ENCODE measurements around the gene NEK2. TPM values are rescaled to one million over a fixed set of nuclear protein-coding genes. Genes with fewer than 3 reads are reported as not detected.
"Not testable (repeated sequence)": the region's sequence is repeated elsewhere in the genome, so short reads cannot be mapped to it uniquely, and the experiment has no call there.

NEK2 gene
- total RNA-seq, 1 donor from 2014 or later: 28.0 TPM

DNA sequence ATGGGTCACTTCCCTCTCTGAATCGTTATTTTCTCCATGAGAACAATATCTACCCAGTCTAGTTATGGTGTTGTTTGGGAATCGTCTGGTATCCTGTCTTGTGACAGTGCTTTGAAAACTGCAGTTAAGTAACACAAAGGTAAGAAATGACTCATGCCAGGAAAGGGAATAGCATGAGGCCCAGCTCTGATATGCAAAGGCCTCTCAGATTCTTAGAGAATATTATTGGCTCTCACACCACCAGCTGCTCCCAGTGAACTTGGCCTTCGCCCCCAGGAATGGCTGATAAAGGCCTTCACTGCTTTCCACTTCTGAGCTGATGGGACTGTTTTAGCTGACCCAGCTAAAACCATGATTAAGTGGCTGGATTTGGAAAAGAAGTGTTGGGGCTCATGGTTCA, 27.1 kb downstream of the NEK2 start:
- no peak overlapping the region for H3K4me3 ChIP-seq (ENCODE audit: low read depth, low read length)
- TF ChIP-seq, protein P1, sequence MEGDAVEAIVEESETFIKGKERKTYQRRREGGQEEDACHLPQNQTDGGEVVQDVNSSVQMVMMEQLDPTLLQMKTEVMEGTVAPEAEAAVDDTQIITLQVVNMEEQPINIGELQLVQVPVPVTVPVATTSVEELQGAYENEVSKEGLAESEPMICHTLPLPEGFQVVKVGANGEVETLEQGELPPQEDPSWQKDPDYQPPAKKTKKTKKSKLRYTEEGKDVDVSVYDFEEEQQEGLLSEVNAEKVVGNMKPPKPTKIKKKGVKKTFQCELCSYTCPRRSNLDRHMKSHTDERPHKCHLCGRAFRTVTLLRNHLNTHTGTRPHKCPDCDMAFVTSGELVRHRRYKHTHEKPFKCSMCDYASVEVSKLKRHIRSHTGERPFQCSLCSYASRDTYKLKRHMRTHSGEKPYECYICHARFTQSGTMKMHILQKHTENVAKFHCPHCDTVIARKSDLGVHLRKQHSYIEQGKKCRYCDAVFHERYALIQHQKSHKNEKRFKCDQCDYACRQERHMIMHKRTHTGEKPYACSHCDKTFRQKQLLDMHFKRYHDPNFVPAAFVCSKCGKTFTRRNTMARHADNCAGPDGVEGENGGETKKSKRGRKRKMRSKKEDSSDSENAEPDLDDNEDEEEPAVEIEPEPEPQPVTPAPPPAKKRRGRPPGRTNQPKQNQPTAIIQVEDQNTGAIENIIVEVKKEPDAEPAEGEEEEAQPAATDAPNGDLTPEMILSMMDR (conservative IDR thresholded peaks at IDR 0.05; ENCODE audit: low read depth, low read length): no peak
- no peak for DNase-seq (ENCODE audit: low read depth)

DNA sequence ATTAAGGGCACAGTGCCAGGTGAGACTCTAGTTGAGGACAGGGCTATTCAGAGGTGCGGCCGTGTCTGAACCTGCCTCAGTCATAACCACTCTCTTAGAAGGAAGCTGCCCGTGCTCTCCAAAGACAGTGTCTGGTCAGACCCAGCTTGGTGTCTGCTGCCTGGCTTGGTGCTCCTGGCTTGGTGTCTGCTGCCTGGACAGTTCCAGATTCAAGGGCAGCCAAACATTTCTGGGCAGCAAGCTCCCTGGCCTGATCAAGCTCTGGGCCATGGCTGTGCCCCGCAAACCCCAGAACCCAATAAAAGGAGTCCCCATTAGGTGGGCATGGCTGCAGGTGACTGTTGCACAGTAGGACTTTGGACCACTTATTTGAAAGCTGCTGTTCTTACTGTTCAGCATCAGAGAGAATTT, 27.7 kb downstream of the NEK2 start:
- TF ChIP-seq, protein P1 (conservative IDR thresholded peaks at IDR 0.05; ENCODE audit: low read depth, low read length): no peak
- H3K4me3 ChIP-seq (ENCODE audit: low read depth, low read length): no peak overlapping the region
- DNase-seq (ENCODE audit: low read depth): no peak

DNA sequence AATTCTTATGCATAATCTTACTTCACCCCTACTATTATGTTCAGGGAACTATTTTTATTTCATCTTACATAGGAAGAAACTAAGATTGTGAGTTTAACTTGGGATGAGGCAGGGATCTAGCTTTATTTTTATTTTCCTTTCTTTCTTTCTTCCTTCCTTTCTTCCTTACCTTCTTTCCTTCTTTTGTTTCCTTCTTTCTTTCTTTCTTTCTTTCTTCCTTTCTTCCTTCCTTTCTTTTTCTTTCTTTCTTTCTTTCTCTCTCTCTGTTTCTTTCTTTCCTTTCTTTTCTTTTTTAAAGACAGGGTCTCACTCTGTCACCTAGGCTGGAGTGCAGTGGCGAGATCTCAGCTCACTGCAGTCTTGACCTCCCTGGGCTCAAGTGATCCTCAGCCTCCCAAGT, 28.9 kb downstream of the NEK2 start:
- TF ChIP-seq, protein P1 (conservative IDR thresholded peaks at IDR 0.05; ENCODE audit: low read depth, low read length): no peak
- H3K4me3 ChIP-seq (ENCODE audit: low read depth, low read length): no peak overlapping the region
- no peak for DNase-seq (ENCODE audit: low read depth)

DNA sequence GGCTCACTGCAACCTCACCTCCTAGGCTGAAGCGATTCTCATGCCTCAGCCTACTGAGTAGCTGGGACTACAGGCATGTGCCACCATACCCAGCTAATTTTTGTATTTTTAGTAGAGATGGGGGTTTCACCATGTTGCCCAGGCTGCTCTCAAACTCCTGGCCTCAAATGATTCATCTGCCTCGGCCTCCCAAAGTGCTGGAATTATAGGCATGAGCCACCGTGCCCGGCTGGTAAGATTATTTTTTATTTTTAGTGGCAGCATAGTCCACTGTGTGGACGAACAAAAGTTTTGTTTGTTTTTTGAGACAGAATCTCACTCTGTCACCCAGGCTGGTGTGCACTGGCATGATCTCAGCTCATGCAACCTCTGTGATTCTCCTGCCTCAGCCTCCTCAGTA, 29.8 kb downstream of the NEK2 start:
- not testable (repeated sequence) for H3K4me3 ChIP-seq (ENCODE audit: low read depth, low read length); DNase-seq (ENCODE audit: low read depth)

DNA sequence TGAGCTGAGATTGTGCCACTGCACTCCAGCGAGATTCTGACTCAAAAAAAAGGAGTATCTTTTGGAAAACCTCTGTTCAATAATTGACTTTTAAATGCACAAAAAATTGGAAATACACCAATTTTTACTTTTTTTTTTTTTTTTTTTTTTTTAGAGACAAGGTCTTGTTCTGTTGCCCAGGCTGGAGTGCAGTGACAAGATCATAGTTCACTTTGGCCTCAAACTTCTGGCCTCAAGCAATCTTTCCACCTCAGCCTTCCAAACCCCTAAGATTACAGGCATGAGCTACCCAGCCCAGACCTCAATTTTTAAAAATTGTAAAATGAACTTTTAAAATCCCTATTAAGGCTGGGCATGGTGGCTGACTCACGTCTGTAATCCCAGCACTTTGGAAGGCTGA, 30.8 kb downstream of the NEK2 start:
- no peak overlapping the region for H3K4me3 ChIP-seq (ENCODE audit: low read depth, low read length)
- TF ChIP-seq, protein P1 (conservative IDR thresholded peaks at IDR 0.05; ENCODE audit: low read depth, low read length): no peak
- no peak for DNase-seq (ENCODE audit: low read depth)

DNA sequence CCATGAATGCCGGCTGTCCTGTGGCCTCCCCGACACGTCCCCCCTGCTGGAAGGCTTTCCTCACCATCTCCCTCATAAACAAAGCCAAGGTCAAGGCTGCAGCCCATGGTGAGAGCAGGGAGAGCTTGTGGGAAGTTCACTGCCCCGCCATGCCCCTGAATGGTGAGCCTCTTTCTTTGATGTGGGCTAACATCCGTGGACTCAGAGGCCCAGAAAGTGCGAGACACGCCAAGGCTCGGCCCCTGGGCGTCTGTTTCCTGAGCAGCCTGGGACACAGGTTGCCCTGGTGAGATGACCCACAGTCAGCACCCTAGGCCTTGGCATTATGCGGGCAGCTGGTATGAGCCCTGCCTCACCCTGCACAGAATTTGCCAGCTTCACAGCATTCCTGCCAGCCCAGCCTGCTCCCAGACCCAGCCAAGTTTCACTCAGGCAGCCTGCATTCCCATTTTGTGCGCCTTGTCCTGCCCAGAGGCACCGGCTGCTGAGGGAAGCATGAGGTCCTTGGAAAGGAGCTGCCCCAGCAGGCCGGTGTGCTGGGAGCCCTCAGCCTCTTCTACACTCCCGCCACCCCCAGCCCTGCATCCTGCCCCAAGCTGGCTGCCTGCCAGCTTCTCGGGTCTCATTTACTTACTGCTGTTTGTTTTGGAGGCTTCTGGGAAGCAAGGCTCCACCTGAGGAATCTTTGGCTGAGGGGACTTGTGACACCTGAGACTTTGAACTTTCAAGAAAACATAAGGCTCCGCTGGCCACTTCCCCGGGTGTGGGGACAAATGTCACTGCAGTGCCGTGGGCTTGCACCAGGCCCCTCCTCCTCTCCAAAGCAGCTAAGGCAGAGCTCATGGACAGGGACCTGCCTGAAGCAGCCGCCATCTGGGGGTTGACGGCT, 31.9 kb downstream of the NEK2 start:
- TF ChIP-seq, protein P1 (conservative IDR thresholded peaks at IDR 0.05; ENCODE audit: low read depth, low read length): no peak
- DNase-seq (ENCODE audit: low read depth): no peak
- no peak overlapping the region for H3K4me3 ChIP-seq (ENCODE audit: low read depth, low read length)

DNA sequence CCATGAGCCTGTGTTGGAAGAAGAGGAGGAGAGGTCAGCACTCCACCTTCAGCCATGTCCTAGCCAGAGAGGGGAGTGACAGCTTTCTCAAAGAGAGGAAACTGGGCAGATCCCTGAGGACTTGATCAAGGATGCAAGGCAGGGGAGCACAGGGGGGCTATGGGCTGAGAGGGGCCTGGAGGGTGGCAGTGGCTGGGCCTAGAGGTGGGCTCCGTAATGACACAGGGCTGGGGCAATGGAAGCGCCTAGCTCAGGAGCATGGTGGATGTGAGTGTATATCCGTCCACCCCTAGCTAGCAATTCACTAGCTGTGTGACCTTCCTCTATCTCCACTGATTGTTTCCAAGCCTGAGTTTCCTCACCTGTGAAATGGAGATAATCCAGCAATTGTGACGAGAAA, 32.6 kb downstream of the NEK2 start:
- TF ChIP-seq, protein P1 (conservative IDR thresholded peaks at IDR 0.05; ENCODE audit: low read depth, low read length): no peak
- H3K4me3 ChIP-seq (ENCODE audit: low read depth, low read length): no peak overlapping the region
- no peak for DNase-seq (ENCODE audit: low read depth)
